IPS-15b (cell line): ENCODE data around the gene AGO1.
"Not testable (repeated sequence)": the region's sequence is repeated elsewhere in the genome, so short reads cannot be mapped to it uniquely, and the experiment has no call there.

ENCODE experiments used
- H3K27me3 ChIP-seq: one replicate; pipeline ENCODE4 v1.6.1; 2013; ENCODE audit warnings: low read length; ENCODE audit not compliant: control insufficient read depth, insufficient read depth
- H3K36me3 ChIP-seq: one replicate; pipeline ENCODE4 v1.6.1; 2013; ENCODE audit warnings: low read length; ENCODE audit not compliant: control insufficient read depth, insufficient read depth
- H3K4me1 ChIP-seq: one replicate; pipeline ENCODE4 v1.6.1; 2013; ENCODE audit warnings: mild to moderate bottlenecking, low read length; ENCODE audit not compliant: control insufficient read depth, insufficient read depth
- H3K4me3 ChIP-seq: one replicate; pipeline ENCODE4 v1.5.1; 2013; ENCODE audit warnings: low read depth, low read length
- H3K9ac ChIP-seq: one replicate; pipeline ENCODE4 v1.6.1; 2013; ENCODE audit warnings: low read depth, mild to moderate bottlenecking, low read length
- H3K9me3 ChIP-seq: one replicate; pipeline ENCODE4 v1.6.1; 2013; ENCODE audit warnings: mild to moderate bottlenecking, low read length; ENCODE audit not compliant: control insufficient read depth, insufficient read depth

The AGO1 gene

GRCh38 chr1:35888255-35888654, 5.2 kb downstream of the AGO1 start:
- Histone ChIP-seq H3K9me3 (no peaks in the 10 kb centered on the region), H3K9ac (no peak overlapping the region), H3K4me3 (no peak overlapping the region), H3K4me1 (peaks cover 31% of the 10 kb centered on the region), H3K36me3 (peaks cover 13% of the 10 kb centered on the region), H3K27me3 (no peaks in the 10 kb centered on the region)

DNA sequence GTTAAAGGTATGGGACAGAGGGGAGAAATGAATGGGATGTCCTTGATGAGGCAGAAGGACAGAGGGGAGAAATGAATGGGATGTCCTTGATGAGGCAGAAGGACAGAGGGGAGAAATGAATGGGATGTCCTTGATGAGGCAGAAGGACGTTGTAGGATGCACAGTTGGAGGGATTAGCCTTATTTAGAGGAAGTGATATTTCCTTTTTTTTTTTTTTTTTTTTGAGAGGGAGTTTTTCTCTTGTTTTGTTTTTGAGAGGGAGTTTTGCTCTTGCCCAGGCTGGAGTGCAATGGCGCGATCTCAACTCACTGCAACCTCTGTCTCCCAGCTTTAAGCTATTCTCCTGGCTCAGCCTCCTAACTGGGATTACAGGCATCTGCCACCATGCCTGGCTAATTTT, 6.0 kb downstream of the AGO1 start:
- Histone ChIP-seq H3K4me1 (peaks cover 31% of the 10 kb centered on the region), H3K36me3 (peaks cover 18% of the 10 kb centered on the region)
- H3K27me3 ChIP-seq, H3K4me3 ChIP-seq, H3K9ac ChIP-seq, H3K9me3 ChIP-seq: not testable (repeated sequence)

- no peaks in the 10 kb centered on the region for H3K4me1 ChIP-seq
- no peak overlapping the region for H3K4me3 ChIP-seq
- no peak overlapping the region for H3K9ac ChIP-seq
- peaks cover 21% of the 10 kb centered on the region for H3K36me3 ChIP-seq
- no peaks in the 10 kb centered on the region for H3K27me3 ChIP-seq
- H3K9me3 ChIP-seq: no peaks in the 10 kb centered on the region
Measured at GRCh38 chr1:35893051-35893879, 10.3 kb downstream of the AGO1 start.

DNA sequence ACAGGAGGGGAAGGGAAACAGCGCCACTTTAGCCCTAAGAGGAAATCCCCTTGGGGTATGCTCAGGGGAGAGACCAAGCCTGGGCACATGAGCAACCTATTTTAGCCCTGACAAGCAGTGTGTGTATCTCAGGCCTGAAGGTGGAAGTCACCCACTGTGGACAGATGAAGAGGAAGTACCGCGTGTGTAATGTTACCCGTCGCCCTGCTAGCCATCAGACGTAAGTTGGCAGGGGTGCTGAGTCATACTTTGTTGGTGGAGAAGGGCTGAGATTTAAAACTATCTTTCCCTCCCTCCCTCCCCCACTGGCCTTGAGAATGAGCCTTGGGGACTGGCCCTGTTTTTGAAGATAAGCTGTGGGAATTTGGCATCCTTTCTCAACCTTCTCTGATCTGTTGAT, 11.2 kb downstream of the AGO1 start:
- Histone ChIP-seq H3K36me3 (peaks cover 17% of the 10 kb centered on the region), H3K9ac (no peak overlapping the region)

DNA sequence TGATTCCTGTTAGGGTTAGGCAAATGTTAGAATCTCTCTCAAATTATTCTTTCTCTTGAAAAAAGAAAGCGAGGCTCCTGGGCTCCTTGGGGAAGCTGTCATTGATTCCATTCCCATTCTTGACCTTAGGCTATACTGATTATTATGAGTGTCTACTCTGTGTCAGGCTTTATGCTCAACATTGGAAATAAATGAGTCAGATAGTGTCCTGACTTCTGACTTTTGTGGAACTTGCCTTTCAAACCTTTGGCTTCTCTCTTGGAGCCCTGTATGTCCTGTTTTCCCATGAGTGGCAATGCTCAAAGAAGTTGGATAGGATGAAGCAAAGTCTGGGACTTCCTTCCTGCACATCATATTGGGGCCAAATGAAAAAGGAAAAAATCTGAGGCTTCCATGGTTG, 11.6 kb downstream of the AGO1 start:
- H3K9me3 ChIP-seq: no peaks in the 10 kb centered on the region
- H3K27me3 ChIP-seq: no peaks in the 10 kb centered on the region
- peaks cover 17% of the 10 kb centered on the region for H3K36me3 ChIP-seq
- H3K4me1 ChIP-seq: no peaks in the 10 kb centered on the region
- H3K9ac ChIP-seq: no peak overlapping the region
- H3K4me3 ChIP-seq: no peak overlapping the region

More for the DNA sequence above, 11.2 kb downstream of the AGO1 start:
- Histone ChIP-seq H3K27me3 (no peaks in the 10 kb centered on the region), H3K4me3 (no peak overlapping the region), H3K9me3 (no peaks in the 10 kb centered on the region), H3K4me1 (no peaks in the 10 kb centered on the region)

DNA sequence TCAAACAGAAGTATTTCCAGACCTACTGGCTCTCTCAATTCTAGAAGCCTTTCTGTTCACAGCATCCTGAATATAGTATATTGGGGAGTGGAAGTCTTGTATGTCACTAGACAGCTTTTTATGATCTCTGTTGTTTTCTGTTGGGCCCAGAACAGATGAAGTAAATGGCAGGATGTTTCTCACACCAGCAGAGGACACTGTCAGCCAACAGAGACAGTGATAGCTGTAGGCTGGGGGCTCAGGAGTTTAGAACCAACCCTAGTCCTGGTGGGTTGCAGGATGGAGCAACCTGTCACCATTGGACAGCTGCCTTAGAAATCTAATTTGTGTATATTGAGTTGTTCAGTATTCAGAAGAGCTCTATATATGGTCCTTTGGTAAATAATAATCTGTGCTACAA, 16.9 kb downstream of the AGO1 start:
- Histone ChIP-seq H3K36me3 (peaks cover 18% of the 10 kb centered on the region), H3K4me1 (no peaks in the 10 kb centered on the region), H3K9me3 (no peaks in the 10 kb centered on the region), H3K9ac (no peak overlapping the region), H3K27me3 (no peaks in the 10 kb centered on the region), H3K4me3 (no peak overlapping the region)

- Histone ChIP-seq H3K36me3 (peaks cover 18% of the 10 kb centered on the region), H3K9ac (no peak overlapping the region), H3K27me3 (no peaks in the 10 kb centered on the region), H3K9me3 (no peaks in the 10 kb centered on the region), H3K4me1 (no peaks in the 10 kb centered on the region), H3K4me3 (no peak overlapping the region)
Measured at GRCh38 chr1:35901235-35901634, 18.2 kb downstream of the AGO1 start.

- Histone ChIP-seq H3K27me3 (no peaks in the 10 kb centered on the region), H3K4me3 (no peak overlapping the region), H3K9me3 (no peaks in the 10 kb centered on the region), H3K4me1 (no peaks in the 10 kb centered on the region), H3K36me3 (peaks cover 30% of the 10 kb centered on the region), H3K9ac (no peak overlapping the region)
Measured at GRCh38 chr1:35902671-35903070, 19.7 kb downstream of the AGO1 start.

DNA sequence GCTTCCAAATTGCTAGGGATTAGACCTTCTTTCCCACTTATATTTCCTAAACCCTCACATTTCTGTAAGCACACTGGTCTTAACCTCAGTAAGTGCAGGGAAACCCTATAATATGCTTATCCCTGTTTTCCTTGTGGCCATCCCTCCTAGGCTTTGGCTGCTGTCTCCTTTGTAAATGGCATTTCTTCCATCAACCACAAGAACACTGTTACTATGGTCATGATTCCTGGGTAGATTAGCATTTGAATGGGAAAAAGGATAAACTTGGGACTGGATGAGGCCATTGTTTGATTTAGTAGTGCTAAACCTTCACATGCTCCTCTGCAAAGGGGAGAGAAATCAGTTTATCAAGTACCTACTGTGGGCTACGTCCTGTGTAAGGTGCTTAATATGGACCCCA, 31.7 kb downstream of the AGO1 start:
- Histone ChIP-seq H3K27me3 (no peaks in the 10 kb centered on the region), H3K36me3 (peaks cover 41% of the 10 kb centered on the region), H3K4me3 (no peak overlapping the region), H3K9me3 (no peaks in the 10 kb centered on the region), H3K4me1 (no peaks in the 10 kb centered on the region), H3K9ac (no peak overlapping the region)

DNA sequence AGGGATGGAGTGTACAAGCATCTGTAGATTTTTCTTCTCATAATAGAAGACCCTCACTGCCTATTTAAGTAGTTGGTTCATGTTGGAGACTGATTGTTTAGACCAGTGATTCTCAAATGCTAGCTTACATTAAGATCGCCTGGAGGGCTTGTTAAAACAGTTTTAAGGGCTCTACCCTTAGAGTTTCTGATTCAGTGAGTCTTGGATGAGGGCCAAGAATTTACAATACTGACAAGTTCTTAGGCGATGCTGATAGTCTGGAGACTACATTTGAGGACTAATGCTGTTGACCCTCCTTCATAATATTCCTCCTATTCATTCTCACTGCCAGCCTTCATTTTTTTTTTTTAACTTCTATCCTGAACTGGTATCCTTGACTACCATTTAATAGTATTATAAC, 32.7 kb downstream of the AGO1 start:
- H3K9me3 ChIP-seq: no peaks in the 10 kb centered on the region
- H3K9ac ChIP-seq: no peak overlapping the region
- H3K36me3 ChIP-seq: peaks cover 42% of the 10 kb centered on the region
- no peaks in the 10 kb centered on the region for H3K27me3 ChIP-seq
- H3K4me1 ChIP-seq: no peaks in the 10 kb centered on the region
- H3K4me3 ChIP-seq: no peak overlapping the region

GRCh38 chr1:35923791-35924221, 40.8 kb downstream of the AGO1 start:
- Histone ChIP-seq H3K4me1 (no peaks in the 10 kb centered on the region), H3K4me3 (no peak overlapping the region), H3K27me3 (no peaks in the 10 kb centered on the region), H3K9me3 (no peaks in the 10 kb centered on the region), H3K9ac (no peak overlapping the region), H3K36me3 (peaks cover 18% of the 10 kb centered on the region)

- Histone ChIP-seq H3K4me3 (no peak overlapping the region), H3K9ac (no peak overlapping the region), H3K27me3 (no peaks in the 10 kb centered on the region), H3K36me3 (peaks cover 7% of the 10 kb centered on the region), H3K9me3 (no peaks in the 10 kb centered on the region), H3K4me1 (no peaks in the 10 kb centered on the region)
Measured at GRCh38 chr1:35924838-35925237, 41.8 kb downstream of the AGO1 start.
